Panc1 (cell line): ENCODE results near the gene MYCBP2.

Experiments
- POLR2AphosphoS5 ChIP-seq: IDR thresholded peaks from 2 replicates; pipeline ENCODE4 v1.6.1; 2012; ENCODE audit warnings: mild to moderate bottlenecking, low read depth, low read length, moderate library complexity
- SIN3A ChIP-seq: IDR thresholded peaks from 2 replicates; pipeline ENCODE4 v1.6.1; 2012; ENCODE audit warnings: low read depth, mild to moderate bottlenecking, low read length, moderate library complexity, borderline replicate concordance; ENCODE audit not compliant: insufficient read depth
- TCF7L2 ChIP-seq: IDR thresholded peaks from 2 replicates; pipeline ENCODE4 v1.6.1; 2011; ENCODE audit warnings: mild to moderate bottlenecking, low read depth, low read length, inconsistent platforms
- TF ChIP-seq, protein P1 (sequence below): fragments of 450-650 bp; IDR thresholded peaks from 2 replicates; pipeline ENCODE4 v1.5.1; 2017; ENCODE audit warnings: mild to moderate bottlenecking
- TF ChIP-seq, protein P2 (sequence below), 2 experiments: IDR thresholded peaks; 2 replicates each; pipeline ENCODE4 v1.6.1; 2011 to 2012; ENCODE audit warnings: low read depth in 2 of 2, control low read depth in 1 of 2, low read length in 1 of 2, mild to moderate bottlenecking in 1 of 2, moderate library complexity in 1 of 2; ENCODE audit not compliant: insufficient read depth in 1 of 2

DNA sequence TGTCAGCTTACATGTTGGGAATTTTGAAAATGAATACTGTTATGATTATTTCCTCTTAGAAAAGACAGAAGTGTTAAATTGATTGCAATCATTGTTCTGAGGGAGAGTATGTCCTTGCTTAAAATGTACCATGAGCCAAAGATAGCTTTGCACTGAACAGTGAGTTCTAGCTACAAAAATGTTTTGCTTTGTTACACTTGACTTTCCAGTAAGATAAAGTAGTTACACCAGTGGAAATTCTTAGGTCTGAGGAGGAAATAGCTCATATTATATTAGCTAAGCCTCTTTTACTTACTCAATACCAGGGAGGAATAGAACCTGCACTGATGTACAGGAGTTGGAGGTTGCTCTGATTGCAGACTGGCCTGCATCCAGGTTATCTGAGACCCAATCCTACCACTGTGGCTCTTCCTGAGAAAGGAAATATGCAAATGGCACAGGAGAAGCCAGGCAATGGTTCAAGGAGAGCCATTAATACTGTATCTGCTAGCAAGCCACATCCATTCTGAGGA lies 246.9 kb downstream of the MYCBP2 start:
- TF ChIP-seq POLR2AphosphoS5 (no peak), SIN3A (no peak), TCF7L2 (no peak)
- TF ChIP-seq, protein P1, sequence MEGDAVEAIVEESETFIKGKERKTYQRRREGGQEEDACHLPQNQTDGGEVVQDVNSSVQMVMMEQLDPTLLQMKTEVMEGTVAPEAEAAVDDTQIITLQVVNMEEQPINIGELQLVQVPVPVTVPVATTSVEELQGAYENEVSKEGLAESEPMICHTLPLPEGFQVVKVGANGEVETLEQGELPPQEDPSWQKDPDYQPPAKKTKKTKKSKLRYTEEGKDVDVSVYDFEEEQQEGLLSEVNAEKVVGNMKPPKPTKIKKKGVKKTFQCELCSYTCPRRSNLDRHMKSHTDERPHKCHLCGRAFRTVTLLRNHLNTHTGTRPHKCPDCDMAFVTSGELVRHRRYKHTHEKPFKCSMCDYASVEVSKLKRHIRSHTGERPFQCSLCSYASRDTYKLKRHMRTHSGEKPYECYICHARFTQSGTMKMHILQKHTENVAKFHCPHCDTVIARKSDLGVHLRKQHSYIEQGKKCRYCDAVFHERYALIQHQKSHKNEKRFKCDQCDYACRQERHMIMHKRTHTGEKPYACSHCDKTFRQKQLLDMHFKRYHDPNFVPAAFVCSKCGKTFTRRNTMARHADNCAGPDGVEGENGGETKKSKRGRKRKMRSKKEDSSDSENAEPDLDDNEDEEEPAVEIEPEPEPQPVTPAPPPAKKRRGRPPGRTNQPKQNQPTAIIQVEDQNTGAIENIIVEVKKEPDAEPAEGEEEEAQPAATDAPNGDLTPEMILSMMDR: no peak
- TF ChIP-seq, protein P2, sequence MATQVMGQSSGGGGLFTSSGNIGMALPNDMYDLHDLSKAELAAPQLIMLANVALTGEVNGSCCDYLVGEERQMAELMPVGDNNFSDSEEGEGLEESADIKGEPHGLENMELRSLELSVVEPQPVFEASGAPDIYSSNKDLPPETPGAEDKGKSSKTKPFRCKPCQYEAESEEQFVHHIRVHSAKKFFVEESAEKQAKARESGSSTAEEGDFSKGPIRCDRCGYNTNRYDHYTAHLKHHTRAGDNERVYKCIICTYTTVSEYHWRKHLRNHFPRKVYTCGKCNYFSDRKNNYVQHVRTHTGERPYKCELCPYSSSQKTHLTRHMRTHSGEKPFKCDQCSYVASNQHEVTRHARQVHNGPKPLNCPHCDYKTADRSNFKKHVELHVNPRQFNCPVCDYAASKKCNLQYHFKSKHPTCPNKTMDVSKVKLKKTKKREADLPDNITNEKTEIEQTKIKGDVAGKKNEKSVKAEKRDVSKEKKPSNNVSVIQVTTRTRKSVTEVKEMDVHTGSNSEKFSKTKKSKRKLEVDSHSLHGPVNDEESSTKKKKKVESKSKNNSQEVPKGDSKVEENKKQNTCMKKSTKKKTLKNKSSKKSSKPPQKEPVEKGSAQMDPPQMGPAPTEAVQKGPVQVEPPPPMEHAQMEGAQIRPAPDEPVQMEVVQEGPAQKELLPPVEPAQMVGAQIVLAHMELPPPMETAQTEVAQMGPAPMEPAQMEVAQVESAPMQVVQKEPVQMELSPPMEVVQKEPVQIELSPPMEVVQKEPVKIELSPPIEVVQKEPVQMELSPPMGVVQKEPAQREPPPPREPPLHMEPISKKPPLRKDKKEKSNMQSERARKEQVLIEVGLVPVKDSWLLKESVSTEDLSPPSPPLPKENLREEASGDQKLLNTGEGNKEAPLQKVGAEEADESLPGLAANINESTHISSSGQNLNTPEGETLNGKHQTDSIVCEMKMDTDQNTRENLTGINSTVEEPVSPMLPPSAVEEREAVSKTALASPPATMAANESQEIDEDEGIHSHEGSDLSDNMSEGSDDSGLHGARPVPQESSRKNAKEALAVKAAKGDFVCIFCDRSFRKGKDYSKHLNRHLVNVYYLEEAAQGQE (IDR thresholded peaks at IDR 0.05; ENCODE audit: insufficient read depth in 1 of 2, low read depth in 2 of 2, low read length in 1 of 2): no peak
